Middle frontal gyrus (tissue), 1 donor: ENCODE measurements around the gene ADAM8.
"Not testable (repeated sequence)": the region's sequence is repeated elsewhere in the genome, so short reads cannot be mapped to it uniquely, and the experiment has no call there.

ENCODE experiments used
- DNase-seq: peaks from one replicate; pipeline ENCODE4 v3.0.0-alpha.2; 2015; ENCODE audit warnings: low spot score; ENCODE audit errors: extremely low spot score

The ADAM8 gene

DNA sequence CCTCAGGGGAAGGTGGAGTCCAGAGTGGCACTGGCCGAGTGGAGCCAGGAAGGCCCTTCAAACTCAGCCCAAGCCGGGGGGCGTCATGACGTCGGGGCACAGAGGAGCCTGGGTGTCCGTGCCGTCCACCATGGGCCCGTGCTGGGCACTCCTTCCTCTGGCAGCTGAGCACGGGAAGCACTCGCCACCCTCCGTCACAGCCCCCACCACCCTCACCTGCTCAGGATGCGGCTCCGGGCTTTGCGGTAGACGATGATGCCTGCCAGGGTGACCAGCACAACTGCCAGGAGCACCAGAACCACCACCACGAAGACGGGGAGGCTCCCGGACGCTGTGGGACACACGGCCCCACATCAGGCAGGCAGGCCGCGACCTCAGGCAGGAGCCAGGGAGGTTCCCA, 8.1 kb downstream of the ADAM8 start:
- no peak for DNase-seq

DNA sequence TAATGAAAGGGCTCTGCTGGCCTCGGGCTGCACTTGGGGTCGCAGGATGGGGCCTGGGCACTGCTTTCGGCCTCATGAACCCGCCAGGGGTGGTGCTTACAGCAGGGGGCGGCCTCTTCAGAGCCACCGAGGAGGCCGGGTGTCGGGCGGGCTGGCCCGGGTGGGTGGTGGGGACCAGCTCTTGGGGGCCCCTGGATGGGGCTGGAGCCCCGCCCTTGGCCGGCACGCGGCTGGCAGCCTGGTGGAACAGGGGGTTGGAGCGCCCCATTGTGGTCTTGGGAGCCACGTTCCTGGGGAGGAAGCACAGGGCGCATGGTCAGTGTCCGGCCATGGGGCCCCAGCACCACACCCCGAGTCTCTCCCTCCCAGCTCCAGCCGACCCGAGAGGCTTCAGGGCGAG, 8.8 kb downstream of the ADAM8 start:
- DNase-seq = no peak

DNA sequence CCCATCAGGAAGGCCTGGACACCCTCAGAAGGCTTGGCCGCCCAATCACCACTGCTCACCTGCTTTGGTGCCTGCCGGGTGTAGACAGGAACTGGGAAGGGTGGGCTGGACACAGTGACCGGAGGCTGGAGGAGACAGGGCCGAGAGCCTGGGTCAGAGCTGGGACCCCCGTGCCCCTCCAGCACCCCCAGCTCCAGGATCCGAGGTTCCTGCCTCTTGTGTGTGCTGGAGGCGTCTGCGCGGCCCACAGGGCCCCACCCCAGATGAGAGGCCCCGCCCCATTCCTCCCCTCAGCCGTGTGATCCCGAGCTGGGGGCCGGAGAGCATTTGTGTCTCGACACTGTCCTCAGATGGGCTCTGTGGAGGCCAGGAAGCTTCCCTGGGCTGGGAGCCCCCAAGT, 9.4 kb downstream of the ADAM8 start:
- no peak for DNase-seq

DNA sequence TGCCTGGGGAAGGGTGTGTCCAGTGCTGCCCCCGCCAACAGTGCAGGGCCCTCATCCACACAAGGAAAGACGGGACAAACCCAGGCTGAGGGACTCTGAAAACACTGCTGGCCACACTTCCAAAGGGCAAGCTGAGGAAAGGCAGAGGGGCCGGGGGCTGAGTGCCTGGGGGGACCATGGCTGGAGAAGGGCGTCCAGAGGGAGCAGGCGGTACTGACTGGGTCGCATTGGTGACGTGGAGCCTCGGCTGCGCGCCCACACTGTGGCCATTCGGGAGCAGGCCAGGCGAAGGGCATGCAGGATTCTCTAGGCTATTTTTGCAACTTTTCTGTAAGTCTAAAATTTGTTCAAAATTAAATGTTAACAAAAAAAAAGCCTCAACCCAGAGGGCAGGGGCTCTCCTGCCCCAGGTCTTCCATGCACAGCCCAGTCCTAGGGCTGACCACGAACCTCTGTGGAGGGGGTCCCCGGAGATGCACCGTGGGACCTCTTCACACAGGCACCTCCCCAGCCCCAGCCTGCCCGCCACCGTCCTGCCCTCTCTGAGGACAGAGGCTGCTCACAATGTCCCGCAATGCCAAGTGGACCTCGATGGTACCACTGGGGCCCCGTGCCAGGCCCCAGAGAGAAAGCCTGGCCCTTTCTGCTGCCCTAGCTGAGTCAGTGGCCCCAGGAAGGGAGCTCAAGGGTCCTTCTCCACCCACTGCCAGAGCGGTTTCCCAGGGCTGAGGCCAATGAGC, 10.4 kb downstream of the ADAM8 start:
- DNase-seq = no peak

DNA sequence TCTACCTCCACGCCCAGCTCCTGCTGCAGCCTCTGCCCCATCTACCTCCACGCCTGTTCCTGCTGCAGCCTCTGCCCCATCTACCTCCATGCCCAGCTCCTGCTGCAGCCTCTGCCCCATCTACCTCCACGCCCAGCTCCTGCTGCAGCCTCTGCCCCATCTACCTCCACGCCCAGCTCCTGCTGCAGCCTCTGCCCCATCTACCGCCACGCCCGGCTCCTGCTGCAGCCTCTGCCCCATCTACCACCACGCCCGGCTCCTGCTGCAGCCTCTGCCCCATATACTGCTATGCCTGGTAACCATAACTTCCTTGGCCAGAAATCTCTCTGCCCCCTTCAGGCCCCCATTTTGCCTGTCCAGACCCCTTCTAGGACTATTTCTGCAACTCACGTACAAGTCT, 11.6 kb downstream of the ADAM8 start:
- DNase-seq = not testable (repeated sequence)

DNA sequence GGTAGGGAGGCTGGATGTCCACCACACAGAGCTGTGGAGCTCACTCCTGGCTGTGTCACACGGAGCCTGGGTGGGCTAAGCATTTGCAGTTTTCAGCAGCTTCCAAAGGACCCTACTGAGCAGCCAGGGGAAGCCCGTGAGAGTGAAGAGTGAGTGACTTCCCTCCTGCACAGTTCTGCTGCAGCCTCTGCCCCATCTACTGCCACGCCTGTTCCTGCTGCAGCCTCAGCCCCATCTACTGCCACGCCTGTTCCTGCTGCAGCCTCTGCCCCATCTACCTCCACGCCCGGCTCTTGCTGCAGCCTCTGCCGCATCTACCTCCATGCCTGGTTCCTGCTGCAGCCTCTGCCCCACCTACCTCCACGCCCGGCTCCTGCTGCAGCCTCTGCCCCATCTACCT, 12.2 kb downstream of the ADAM8 start:
- DNase-seq = no peak

DNA sequence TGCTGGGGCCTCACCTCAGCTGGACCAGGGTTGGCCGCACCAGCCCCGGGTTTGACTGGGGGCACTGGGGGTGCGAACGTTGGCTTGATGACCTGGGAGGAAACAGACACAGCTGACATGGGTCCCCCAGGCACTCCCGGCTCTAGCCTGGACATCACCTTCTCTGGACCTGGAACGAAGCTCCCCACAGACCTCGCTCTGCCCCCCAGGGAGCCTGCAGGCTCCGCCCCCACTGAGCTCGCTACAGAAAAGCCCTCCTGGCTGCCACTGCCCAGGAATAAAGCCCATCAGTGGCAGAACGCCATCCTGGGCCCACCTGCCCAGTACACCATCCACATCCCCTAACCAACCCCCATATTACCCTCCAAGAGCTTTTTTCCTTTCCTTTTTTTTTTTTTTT, 13.0 kb downstream of the ADAM8 start:
- DNase-seq = no peak

DNA sequence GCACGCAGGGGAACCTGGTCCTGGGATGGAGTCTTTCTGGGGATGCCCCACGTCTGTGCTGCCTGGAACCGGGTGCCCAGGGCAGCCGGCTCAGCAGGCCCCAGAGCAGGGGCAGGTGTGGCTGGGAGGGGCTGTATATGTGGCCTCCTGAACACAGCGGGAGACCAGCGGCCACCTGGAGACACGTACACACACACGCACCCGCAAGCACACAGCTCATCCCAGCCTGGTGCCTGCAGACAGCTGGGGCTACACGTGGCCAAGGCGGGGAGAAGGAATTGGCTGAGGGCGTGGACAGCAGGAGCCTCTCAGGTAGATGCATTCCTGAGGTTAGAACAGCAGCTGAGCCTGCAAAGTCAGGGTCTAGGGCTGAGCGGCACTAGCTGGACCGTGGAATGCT, 14.0 kb downstream of the ADAM8 start:
- DNase-seq = no peak

DNA sequence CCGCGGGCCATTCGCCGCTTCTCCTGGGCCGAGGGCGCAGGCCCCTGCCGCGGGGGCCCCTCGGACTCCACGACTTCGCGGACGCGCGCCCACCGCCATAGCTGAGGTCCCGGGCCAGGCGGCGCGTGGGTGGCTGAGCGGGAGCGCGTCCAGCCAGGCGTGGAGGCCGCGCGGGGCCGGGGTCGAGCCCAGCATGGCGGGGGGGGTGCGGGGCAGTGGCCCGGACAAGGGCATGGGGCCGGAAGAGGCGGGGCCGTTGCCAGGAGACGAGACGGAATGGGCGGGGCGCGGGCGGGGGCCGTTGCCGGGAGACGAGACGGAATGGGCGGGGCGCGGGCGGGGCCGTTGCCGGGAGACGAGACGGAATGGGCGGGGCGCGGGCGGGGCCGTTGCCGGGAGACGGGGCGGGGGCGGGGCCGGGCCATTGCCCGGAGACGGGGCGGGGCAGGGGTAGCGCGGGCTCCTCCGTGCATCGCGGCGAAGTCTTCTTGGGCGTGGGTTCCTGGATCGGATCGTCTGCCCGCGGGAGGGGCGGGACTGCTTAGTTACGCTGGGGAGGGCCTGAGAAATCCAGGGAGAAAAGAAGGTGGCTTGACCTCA, 14.8 kb downstream of the ADAM8 start:
- DNase-seq = no peak

DNA sequence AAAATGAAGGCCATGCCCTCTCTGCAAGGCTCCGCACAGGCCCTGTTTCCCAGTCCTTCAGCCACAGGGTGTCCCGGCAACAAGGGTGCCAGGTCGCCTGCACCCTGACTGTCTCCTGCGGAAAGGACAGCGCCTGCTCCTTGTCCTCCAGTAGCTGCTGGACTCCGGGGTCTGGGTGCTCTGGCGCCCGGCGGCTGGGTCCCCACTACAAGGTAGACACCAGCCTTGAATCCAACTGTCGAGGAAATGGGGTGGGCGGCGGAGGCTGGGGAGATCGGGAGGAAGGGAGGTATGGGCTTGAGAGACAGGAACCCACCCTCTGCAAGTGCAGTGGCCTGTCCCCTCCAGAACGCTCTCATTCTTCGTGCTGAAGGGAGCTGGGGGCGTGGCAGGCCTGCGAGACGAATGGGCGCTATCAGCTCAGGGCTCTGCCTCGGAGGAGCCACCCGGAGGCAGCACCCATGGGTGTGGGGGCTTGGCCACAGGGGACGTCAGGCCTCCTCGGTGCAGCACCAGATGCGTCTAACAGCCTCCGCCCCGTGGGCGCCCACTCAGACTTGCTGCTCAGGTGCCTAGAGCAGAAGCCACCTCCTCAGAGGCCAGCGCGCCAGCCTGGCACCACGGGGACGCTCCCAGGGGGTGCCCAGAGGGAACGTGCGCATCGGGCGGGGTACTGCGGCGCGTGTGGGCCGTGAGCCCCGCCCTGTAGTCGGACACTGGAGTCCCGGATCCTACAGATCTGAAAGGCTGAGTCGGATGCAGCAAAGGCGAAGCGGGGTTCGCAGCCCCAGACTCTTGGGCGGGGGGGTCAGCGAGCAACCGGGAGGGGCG, 15.6 kb downstream of the ADAM8 start:
- no peak for DNase-seq

DNA sequence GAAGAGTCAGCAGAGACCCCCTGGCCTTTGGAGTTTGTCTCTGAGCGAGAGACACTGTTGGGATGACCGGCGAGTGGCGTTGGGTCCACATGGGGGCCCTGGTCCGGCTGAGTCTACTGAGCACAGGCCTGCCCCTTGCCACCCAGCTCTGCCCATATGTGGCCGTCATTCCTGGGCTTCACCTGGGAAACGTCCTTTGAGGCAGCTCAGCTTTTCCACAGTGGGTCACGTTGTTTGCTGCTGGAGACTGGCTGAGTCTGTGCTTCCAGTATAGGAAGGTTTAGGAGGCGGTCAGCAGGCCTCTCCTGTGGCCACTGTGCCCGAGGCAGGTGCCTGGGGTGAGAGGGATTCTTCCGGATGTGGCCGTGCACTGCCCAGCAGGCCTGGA, 17.1 kb downstream of the ADAM8 start:
- DNase-seq = no peak

DNA sequence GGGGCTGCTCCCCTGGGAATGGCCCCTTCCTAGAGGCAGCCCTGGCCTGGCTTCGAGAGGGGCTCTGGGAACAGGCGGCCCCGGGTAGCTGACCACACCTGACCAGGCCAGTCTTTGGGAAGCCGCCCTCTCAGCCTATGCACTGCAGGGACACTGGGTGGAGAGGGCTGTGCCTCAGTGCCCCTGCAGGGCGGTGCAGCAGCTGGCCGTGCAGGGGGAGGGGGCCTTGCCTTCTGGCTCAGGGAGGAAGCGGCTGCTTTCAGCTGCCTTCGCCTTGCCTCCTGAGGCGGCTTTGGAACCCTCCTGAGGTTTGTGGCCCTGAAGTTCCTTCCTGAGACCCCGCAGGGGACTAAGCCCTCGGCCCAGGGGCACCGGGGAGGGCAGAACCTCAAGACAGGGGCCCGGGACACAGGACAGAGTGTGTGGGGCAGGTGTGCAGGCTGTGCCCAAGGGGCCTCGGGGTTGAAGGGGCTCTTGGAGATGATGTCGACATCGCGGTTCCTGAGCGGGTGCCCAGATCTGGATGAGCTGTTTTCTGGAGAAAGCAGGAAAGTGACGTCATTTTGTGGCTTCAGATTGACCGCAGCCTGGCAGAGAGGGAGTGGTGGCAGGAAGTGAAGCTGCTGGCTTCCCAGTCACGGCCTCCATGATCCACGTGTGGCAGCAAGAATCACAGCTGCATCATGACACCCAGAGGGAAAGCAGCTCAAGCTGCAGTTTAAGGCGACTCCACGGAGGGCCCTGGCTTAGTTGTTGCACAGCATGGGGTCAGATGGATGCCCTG, 17.7 kb downstream of the ADAM8 start:
- DNase-seq = no peak

DNA sequence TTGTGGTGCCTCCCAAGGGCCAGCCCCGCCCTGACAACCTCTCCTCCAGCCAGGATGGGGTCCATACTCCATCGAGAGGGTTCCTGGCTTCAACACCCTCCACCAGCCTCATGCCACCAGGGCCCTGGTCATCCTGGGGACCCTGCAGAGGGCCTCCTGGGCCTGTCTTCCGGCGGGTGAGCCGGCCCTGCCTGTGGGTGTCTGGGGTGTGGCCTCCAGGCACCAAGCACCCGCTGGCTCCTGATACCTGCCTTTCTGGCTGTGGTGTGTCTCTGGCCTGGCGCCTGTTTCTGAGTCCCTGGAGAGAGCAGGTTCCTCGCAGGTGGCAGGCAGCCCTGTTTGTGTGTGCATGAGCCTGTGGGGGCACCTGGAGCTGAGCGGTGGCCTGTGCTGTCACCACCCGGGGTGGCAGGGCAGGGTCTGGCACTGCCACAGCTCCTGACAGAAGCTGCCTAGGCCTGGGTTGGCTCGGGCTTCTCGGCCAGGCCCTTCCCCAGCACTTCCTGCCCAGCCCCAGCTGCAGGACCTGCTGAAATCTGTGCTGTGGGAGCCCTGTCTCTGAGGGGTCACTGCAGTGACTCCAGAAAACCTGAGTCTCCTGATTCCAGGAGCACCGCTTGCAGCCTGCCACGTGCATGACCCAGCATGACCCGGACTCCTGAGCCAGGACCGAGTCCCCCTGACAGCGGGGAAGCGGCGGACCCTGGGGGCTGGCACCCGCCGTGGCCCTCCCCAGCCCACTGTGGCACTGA, 18.4 kb downstream of the ADAM8 start:
- DNase-seq = no peak

DNA sequence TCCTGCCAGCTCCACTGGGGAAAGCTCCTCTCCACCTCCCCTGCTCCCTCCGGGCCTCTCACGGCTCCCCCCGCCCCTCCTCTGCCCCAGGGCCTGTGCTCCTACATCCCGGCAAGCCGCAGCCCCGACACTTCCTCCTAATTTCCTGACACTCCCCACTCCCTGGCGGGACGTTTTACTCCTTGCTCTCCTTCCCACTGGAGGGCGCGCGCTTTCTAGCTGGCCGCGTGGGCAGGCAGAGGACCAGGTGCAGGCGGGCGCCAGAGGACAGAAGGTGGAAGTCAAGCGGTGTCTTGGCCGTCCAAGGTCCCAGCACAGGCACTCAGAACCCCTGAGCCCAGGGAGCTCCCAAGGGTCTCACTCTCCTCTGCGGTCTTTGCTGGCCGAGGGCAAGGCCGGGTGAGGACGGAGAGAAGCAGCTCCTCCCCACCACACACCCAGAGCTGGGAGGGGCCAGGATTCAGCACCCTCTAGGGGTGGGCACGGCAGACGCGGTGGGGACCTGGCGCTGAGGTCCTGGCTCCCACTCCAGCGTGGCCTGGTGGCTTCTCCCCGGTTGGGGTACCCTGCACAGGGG, 19.1 kb downstream of the ADAM8 start:
- no peak for DNase-seq

DNA sequence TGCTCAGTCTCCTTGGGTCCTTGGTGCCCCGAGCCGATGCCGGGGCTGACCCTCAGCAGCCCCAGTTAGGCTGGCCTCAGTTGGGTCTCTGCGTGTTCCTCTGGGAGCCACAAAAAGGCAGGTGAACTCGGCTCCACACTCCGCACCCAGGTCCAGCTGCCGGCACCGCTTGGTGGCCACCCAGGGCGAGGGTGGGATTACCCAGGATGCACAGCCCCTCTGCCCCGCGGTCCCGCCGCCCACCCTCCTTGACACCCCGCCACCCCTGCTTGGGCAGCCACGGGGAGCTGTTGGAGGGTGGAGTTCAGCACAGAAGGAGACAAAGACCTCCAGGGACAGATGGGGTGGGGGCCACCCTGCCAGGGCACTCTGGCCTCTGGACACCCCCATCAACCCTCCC, 21.3 kb downstream of the ADAM8 start:
- DNase-seq = no peak

DNA sequence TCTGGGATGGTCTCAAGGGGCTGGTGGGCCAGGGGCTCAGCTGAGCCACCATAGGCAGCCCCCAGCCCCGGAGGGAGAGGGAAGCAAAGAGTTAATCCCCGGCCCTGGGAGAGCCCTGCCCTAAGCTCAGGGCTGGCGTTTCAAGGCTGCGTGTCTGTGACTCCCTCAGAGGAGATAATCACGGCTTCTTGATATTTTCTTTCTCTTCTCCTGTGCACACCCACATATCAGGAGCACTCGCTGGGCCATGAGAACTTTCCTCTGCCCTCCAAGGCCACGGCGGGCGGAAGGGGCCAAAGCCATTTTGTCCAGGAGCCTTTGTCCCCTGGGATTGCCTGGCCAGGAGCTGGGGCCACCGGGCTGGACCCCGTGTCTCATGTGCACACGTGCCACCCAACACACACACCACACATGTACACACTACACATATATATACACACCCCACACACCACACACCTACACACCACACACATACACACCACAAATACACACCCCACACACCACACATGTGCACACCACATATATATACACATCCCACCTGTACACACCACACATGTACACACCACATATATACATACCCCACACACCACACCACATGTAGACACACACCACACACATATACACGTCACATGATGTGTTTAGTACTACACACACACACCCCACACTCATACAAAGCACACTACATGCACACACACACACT, 22.1 kb downstream of the ADAM8 start:
- no peak for DNase-seq

DNA sequence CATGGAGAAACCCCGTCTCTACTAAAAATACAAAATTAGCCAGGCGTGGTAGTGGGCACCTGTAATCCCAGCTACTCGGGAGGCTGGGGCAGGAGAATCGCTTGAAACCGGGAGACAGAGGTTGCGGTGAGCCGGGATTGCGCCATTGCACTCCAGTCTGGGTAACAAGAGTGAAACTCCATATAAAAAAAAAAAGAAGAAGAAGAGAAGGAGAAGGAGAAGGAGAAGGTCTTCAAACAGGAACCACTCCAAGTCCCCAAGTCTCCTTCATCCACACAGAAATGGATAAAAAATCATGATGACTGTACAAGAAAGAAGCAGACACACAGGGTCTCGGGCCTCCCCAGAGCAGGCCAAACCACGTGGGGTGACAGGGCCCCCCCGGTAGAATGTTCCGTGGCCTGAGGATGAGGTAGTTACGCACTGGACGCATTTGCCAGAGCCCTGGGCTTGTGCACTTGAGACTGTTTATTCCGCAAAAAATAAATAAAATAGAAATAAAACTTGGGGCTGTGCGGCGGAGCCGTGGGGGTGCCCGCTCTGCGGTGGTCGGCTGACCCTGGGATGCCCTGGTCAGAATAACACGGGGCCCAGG, 23.2 kb downstream of the ADAM8 start:
- no peak for DNase-seq

DNA sequence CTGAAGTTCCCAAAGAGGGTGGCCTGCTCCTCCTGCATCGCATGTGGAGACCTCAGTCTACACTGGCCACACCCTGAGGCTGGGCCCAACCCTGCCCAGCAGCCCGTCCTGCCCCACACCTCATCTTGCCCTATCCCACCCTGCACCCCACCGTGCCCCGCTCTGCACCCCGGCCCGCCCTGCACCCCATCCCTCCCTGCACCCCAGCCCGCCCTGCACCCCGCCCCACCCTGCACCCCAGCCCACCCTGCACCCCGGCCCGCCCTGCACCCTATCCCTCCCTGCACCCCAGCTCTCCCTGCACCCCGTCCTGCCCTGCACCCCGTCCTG, 24.5 kb downstream of the ADAM8 start:
- DNase-seq = no peak

DNA sequence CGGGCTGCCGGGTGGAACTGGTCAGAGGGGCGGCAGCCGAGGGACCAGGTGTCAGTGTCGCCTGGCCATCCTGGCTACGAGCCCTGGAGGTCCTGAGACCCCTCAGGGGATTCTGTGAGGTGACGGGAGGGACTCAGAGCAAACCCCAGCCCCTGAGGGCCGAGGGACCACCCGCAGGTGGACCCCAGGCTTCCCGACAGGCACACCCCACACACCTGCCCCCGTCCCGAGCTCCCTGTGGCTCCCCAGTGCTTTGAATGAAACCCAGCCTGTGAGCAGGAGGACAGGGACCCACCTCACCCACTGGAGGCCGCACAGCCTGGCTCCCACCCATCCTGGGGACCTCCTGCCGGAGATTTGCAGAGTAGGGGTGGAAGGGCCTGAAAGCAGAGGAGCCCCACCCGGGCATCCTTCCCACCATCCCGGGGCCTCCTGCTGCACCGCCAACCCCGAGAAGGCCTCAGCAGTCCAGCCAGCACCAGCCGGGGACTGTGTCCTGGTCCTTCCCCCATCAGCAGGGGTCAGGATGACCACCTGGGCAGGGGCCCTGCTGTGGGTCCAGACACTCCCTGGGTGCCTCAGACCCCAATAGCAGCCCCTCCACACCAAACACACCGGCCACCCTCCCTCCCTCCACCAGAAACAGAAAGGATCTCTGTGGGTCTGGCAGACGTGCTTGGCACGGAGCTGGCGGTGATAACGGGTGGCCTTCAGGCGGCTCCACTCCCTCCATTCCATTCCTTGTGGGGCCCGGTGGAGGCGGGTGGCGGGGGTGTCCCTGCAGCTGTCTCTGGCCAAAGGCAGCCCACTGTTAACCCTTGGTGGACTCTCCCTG, 25.1 kb downstream of the ADAM8 start:
- DNase-seq = no peak
